KMS-11 (cell line): Measurements from ENCODE around the gene TIFAB.
A peak's percentile ranks its signal among the peaks of the same experiment; 100 is the strongest.

Experiments
- H2AFZ ChIP-seq: fragments of 200-600 bp; sonication (generic); 2 replicates; pipeline ENCODE4 v1.6.1; 2016; ENCODE audit warnings: antibody characterized with exemption, mixed run types, low read depth
- H3K27ac ChIP-seq: fragments of 200-600 bp; sonication (generic); 2 replicates; pipeline ENCODE4 v1.6.1; 2016; ENCODE audit warnings: mild to moderate bottlenecking, mixed run types
- H3K27me3 ChIP-seq: fragments of 200-600 bp; sonication (generic); 2 replicates; pipeline ENCODE4 v1.6.1; 2017; ENCODE audit warnings: mild to moderate bottlenecking, low read depth, mixed run types, moderate library complexity; ENCODE audit not compliant: insufficient read depth
- H3K36me3 ChIP-seq: fragments of 200-600 bp; sonication (generic); 2 replicates; pipeline ENCODE4 v1.6.1; 2017; ENCODE audit warnings: mild to moderate bottlenecking, mixed run types; ENCODE audit not compliant: insufficient read depth
- H3K4me1 ChIP-seq: fragments of 200-600 bp; sonication (generic); 2 replicates; pipeline ENCODE4 v1.6.1; 2016; ENCODE audit warnings: mild to moderate bottlenecking, low read depth, mixed run types; ENCODE audit not compliant: poor library complexity, severe bottlenecking
- H3K4me2 ChIP-seq: fragments of 200-600 bp; sonication (generic); 2 replicates; pipeline ENCODE4 v1.7.0; 2016; ENCODE audit warnings: mild to moderate bottlenecking, mixed run types
- H3K4me3 ChIP-seq: fragments of 200-600 bp; sonication (generic); IDR thresholded peaks from 2 replicates; pipeline ENCODE4 v1.6.1; 2017; ENCODE audit warnings: low read depth, low read length, mixed read lengths; ENCODE audit not compliant: insufficient read depth
- H3K79me2 ChIP-seq: fragments of 200-600 bp; sonication (generic); 2 replicates; pipeline ENCODE4 v1.6.1; 2016; ENCODE audit warnings: low read depth, mixed run types; ENCODE audit not compliant: insufficient read depth
- H3K9ac ChIP-seq: fragments of 200-600 bp; sonication (generic); 2 replicates; pipeline ENCODE4 v1.6.1; 2016; ENCODE audit warnings: mild to moderate bottlenecking, mixed run types
- H4K20me1 ChIP-seq: fragments of 200-600 bp; sonication (generic); 2 replicates; pipeline ENCODE4 v1.6.1; 2016; ENCODE audit warnings: mild to moderate bottlenecking, mixed run types; ENCODE audit not compliant: insufficient read depth
- TF ChIP-seq, protein P1 (sequence below): fragments of 200-600 bp; sonication (generic); conservative IDR thresholded peaks from 2 replicates; pipeline ENCODE4 v1.6.1; 2017; ENCODE audit warnings: low read depth, mild to moderate bottlenecking, antibody characterized with exemption, low read length, moderate library complexity, mixed read lengths

Gene TIFAB

GRCh38 chr5:135430135-135430437 lies 22.1 kb downstream of the TIFAB start:
- no peak overlapping the region for H3K4me3 ChIP-seq
- no peak overlapping the region for H2AFZ ChIP-seq
- no peak overlapping the region for H3K27ac ChIP-seq
- H3K36me3 ChIP-seq = no peaks in the 10 kb centered on the region
- H3K4me2 ChIP-seq = no peak overlapping the region
- H3K9ac ChIP-seq = no peak overlapping the region
- no peaks in the 10 kb centered on the region for H3K79me2 ChIP-seq
- no peaks in the 10 kb centered on the region for H3K27me3 ChIP-seq
- TF ChIP-seq, protein P1, sequence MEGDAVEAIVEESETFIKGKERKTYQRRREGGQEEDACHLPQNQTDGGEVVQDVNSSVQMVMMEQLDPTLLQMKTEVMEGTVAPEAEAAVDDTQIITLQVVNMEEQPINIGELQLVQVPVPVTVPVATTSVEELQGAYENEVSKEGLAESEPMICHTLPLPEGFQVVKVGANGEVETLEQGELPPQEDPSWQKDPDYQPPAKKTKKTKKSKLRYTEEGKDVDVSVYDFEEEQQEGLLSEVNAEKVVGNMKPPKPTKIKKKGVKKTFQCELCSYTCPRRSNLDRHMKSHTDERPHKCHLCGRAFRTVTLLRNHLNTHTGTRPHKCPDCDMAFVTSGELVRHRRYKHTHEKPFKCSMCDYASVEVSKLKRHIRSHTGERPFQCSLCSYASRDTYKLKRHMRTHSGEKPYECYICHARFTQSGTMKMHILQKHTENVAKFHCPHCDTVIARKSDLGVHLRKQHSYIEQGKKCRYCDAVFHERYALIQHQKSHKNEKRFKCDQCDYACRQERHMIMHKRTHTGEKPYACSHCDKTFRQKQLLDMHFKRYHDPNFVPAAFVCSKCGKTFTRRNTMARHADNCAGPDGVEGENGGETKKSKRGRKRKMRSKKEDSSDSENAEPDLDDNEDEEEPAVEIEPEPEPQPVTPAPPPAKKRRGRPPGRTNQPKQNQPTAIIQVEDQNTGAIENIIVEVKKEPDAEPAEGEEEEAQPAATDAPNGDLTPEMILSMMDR = no peak
- no peaks in the 10 kb centered on the region for H4K20me1 ChIP-seq
- H3K4me1 ChIP-seq = no peaks in the 10 kb centered on the region

- no peaks in the 10 kb centered on the region for H3K36me3 ChIP-seq
- TF ChIP-seq, protein P1 = no peak
- H3K27ac ChIP-seq = no peak overlapping the region
- no peaks in the 10 kb centered on the region for H4K20me1 ChIP-seq
- H3K9ac ChIP-seq = no peak overlapping the region
- H3K27me3 ChIP-seq = no peaks in the 10 kb centered on the region
- H3K4me3 ChIP-seq = no peak overlapping the region
- H2AFZ ChIP-seq = no peak overlapping the region
- H3K79me2 ChIP-seq = no peaks in the 10 kb centered on the region
- no peaks in the 10 kb centered on the region for H3K4me1 ChIP-seq
- no peak overlapping the region for H3K4me2 ChIP-seq
Observed at GRCh38 chr5:135429301-135430134, 22.6 kb downstream of the TIFAB start.

- H3K36me3 ChIP-seq = no peaks in the 10 kb centered on the region
- H3K27me3 ChIP-seq = no peaks in the 10 kb centered on the region
- no peak overlapping the region for H3K9ac ChIP-seq
- H3K4me2 ChIP-seq = no peak overlapping the region
- H4K20me1 ChIP-seq = no peaks in the 10 kb centered on the region
- no peak overlapping the region for H2AFZ ChIP-seq
- H3K79me2 ChIP-seq = no peaks in the 10 kb centered on the region
- TF ChIP-seq, protein P1 = no peak
- no peak overlapping the region for H3K4me3 ChIP-seq
- no peaks in the 10 kb centered on the region for H3K4me1 ChIP-seq
- H3K27ac ChIP-seq = no peak overlapping the region
Observed at GRCh38 chr5:135428586-135428985, 23.6 kb downstream of the TIFAB start.

DNA sequence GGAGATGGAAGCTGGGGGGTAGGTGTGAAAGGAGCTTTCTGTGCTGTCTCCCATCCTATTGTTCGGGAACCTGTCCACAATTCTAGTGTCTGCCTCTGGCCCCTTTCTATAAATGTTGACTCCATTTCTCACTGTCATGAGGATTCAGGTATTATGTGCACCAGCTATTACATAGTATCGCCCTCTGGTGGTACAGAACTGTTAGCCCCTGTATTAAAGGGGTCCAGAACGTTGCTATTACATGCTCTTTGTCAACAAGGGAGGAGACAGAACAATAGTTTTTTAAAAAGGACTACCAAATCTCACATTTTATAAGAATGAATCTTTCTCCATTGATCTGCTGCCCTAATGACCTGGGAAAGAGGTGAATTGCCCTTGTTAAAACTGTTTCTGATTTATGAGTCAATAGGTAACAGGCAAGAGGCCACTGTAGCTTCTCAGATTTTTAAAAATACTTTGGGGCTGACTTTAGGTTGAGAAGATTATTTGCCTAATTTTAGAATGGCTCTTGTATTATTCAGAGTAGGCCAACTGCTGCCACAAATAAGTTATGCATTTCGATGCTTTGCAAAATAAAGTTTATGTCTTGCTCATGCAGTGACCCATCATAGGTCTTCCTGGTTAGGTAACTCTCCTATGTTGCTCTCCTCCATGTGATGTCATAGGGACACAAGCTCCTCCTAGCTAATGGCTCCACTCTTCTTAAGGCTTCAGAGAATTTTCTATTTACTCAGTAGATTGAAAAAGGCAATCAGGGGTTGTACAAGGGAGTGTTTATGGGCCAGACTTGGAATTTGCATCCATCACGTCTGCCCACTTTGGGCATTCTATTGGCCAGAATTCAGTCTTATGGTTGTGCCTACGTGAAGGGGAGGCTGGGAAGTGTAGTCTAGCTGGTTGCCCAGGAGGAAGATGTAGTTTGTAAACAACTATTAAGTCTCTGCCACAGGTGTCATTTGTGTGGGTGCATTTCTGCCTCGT lies 25.8 kb downstream of the TIFAB start:
- Histone ChIP-seq H3K27me3 (no peaks in the 10 kb centered on the region), H3K4me1 (no peaks in the 10 kb centered on the region), H3K9ac (no peak overlapping the region), H2AFZ (no peak overlapping the region), H3K36me3 (no peaks in the 10 kb centered on the region), H3K4me2 (no peak overlapping the region), H3K27ac (no peak overlapping the region), H3K4me3 (no peak overlapping the region), H4K20me1 (no peaks in the 10 kb centered on the region), H3K79me2 (no peaks in the 10 kb centered on the region)
- TF ChIP-seq, protein P1 = peak; percentile 74
